Urinary bladder (tissue), 4 donors: ENCODE measurements around the gene IL4R. TPM values are rescaled to one million over a fixed set of nuclear protein-coding genes. Genes with fewer than 3 reads are reported as not detected.

Experiments
- DNase-seq: peaks from one replicate; pipeline ENCODE4 v3.0.0-alpha.2; 2015; ENCODE audit errors: extremely low spot score
- H3K27ac ChIP-seq: one replicate; pipeline ENCODE4 v1.5.1; 2013; ENCODE audit warnings: low read depth, mild to moderate bottlenecking, moderate library complexity
- H3K36me3 ChIP-seq: one replicate; pipeline ENCODE4 v1.6.1; 2013; ENCODE audit warnings: mild to moderate bottlenecking, moderate library complexity; ENCODE audit not compliant: insufficient read depth
- H3K4me1 ChIP-seq: one replicate; pipeline ENCODE4 v1.6.1; 2013; ENCODE audit warnings: mild to moderate bottlenecking, moderate library complexity; ENCODE audit not compliant: insufficient read depth
- H3K4me3 ChIP-seq: one replicate; pipeline ENCODE4 v1.5.1; 2013; ENCODE audit warnings: low read depth, low read length
- WGBS: extraction: QIAGEN DNeasy Blood & Tissue Kit; methylation state at CpG from one replicate; pipeline ENCODE4 v1.1.7; 2013; 5-methylcytosine and 5-hydroxymethylcytosine counted together
- polyA plus RNA-seq: library from polyadenylated mRNA; stranded (reverse); fragments of 200-250 nt; gene quantifications from one replicate; pipeline ENCODE4 v1.2.3, GENCODE V29; 2013
- total RNA-seq: library from RNA; depleted of rRNA; stranded (reverse); fragments of >200 nt; gene quantifications from one replicate; pipeline ENCODE4 v1.2.3, GENCODE V29; 2014
- donor health status: healthy with polysubstance abuse.
- donor health status: healthy.

The IL4R gene
- total and polyA plus RNA-seq, 2 donors, result 26.2 to 75.2 TPM

- 96% methylated on average over 3 of the region's 3 CpGs for WGBS
- Histone ChIP-seq H3K4me1 (no peaks in the 10 kb centered on the region), H3K27ac (no peak overlapping the region), H3K4me3 (no peak overlapping the region), H3K36me3 (no peaks in the 10 kb centered on the region)
- DNase-seq, result no peak
Measured at GRCh38 chr16:27301236-27301861, 12.4 kb upstream of the IL4R start.

DNA sequence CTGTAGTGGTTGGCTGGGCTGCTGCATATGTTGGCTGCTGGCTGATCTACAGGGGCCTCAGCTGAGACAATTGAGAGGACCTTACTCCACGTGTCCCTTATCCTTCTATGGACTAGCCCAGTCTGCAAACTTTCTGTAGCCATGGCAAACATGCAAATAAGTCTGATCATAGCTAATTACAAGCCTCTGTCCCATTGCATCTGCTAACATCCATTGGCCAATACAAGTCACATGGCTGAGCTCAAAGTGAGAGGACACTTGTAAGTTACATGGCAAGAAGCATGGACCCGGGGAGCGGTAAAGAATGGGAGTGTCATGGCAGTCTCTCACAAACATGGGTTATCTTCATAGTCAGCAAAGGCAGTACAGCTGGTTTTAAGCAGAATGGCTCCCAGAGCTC, 11.6 kb upstream of the IL4R start:
- WGBS, result 94% methylated on average over 3 of the region's 3 CpGs
- Histone ChIP-seq H3K36me3 (no peaks in the 10 kb centered on the region), H3K27ac (no peak overlapping the region), H3K4me3 (no peak overlapping the region), H3K4me1 (no peaks in the 10 kb centered on the region)
- DNase-seq, result no peak

- no peak for DNase-seq
- Histone ChIP-seq H3K4me1 (no peaks in the 10 kb centered on the region), H3K4me3 (no peak overlapping the region), H3K27ac (no peak overlapping the region), H3K36me3 (no peaks in the 10 kb centered on the region)
- WGBS, result 83% methylated on average over 12 of the region's 12 CpGs
Measured at GRCh38 chr16:27303256-27304100, 10.3 kb upstream of the IL4R start.

- DNase-seq, result no peak
- 65% methylated on average over 2 of the region's 2 CpGs for WGBS
- H3K4me3 ChIP-seq, result no peak overlapping the region
- H3K27ac ChIP-seq, result no peak overlapping the region
- no peaks in the 10 kb centered on the region for H3K4me1 ChIP-seq
- no peaks in the 10 kb centered on the region for H3K36me3 ChIP-seq
Measured at GRCh38 chr16:27304102-27304501, 9.7 kb upstream of the IL4R start.

DNA sequence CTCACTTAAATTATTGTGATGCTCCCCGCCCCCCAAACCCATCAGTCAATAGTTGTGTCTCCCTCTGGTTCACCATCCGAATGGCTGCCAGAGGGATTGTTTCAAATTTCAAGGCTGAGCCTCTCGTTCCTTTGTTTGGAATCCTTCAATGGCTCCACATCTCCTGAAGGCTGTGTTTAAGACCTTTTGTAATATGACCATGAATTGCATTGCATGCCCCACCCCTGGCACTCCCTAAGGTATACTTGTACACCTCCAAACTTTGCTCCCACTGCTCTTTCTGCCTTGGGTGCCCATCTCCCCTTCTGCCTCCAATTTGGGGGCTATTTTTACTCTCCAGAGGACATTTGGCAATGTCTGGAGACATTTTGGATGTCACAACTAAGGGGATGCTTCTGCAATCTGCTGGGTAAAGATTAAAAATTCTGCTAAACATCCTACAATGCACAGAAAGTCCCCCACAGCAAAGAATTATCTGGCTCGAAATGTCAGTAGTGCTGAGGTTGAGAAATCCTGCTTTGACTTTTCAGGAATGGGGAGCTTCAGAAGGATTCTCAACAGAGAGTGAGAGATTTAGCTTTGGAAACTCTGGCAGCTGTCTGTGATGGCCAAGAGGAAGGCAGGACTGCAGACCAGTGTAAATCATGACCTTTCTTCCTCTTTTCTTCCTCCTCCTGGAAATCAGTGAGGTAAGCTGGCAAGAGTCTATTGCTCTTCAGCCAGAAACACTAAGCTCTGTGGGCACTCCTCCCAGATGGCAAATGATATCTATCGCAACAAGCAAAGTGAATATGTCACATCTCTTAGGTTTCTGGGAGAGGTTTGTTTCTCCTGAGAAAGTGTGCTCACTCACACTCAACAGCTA, 8.7 kb upstream of the IL4R start:
- no peak for DNase-seq
- WGBS, result 61% methylated on average over 5 of the region's 5 CpGs
- H3K27ac ChIP-seq, result no peak overlapping the region

GRCh38 chr16:27305839-27306442, 7.8 kb upstream of the IL4R start:
- H3K36me3 ChIP-seq, result no peaks in the 10 kb centered on the region
- H3K4me1 ChIP-seq, result no peaks in the 10 kb centered on the region
- H3K27ac ChIP-seq, result no peak overlapping the region
- WGBS, result 97% methylated on average over 9 of the region's 9 CpGs
- no peak for DNase-seq
- no peak overlapping the region for H3K4me3 ChIP-seq

More for the DNA sequence above, 8.7 kb upstream of the IL4R start:
- no peaks in the 10 kb centered on the region for H3K4me1 ChIP-seq
- no peak overlapping the region for H3K4me3 ChIP-seq
- H3K36me3 ChIP-seq, result no peaks in the 10 kb centered on the region

DNA sequence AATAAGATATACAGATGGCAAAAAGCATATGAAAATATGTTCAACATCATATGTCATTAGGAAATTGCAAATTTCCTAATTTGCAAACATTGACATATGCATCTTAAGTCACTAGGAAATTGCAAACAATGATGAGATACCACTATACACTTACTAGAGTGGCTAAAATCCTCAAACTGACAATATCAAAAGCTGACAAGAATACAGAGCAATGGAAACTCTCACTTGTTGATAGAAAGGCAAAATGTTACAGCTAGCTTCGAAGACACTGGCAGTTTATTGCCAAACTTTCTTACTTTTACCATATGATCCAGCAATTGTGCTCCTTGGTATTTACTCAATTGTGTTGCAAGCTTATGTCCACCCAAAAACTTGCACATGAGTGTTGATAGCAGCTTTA, 5.0 kb upstream of the IL4R start:
- Histone ChIP-seq H3K4me1 (no peaks in the 10 kb centered on the region), H3K4me3 (no peak overlapping the region), H3K36me3 (no peaks in the 10 kb centered on the region), H3K27ac (no peak overlapping the region)
- no peak for DNase-seq
- WGBS, result 90% methylated on average over 1 of the region's 1 CpG

- Histone ChIP-seq H3K36me3 (no peaks in the 10 kb centered on the region), H3K4me3 (no peak overlapping the region), H3K27ac (no peak overlapping the region), H3K4me1 (no peaks in the 10 kb centered on the region)
- no peak for DNase-seq
- 66% methylated on average over 16 of the region's 16 CpGs for WGBS
Measured at GRCh38 chr16:27310576-27311447, 3.0 kb upstream of the IL4R start.

GRCh38 chr16:27311448-27311830, 2.3 kb upstream of the IL4R start:
- Histone ChIP-seq H3K4me3 (no peak overlapping the region), H3K27ac (no peak overlapping the region), H3K36me3 (no peaks in the 10 kb centered on the region), H3K4me1 (no peaks in the 10 kb centered on the region)
- WGBS, result 70% methylated on average over 8 of the region's 8 CpGs
- DNase-seq, result no peak

- no peaks in the 10 kb centered on the region for H3K4me1 ChIP-seq
- no peak overlapping the region for H3K4me3 ChIP-seq
- no peaks in the 10 kb centered on the region for H3K36me3 ChIP-seq
- H3K27ac ChIP-seq, result no peak overlapping the region
- no peak for DNase-seq
- WGBS, result 87% methylated on average over 7 of the region's 7 CpGs
Measured at GRCh38 chr16:27311897-27312303, 1.9 kb upstream of the IL4R start.

DNA sequence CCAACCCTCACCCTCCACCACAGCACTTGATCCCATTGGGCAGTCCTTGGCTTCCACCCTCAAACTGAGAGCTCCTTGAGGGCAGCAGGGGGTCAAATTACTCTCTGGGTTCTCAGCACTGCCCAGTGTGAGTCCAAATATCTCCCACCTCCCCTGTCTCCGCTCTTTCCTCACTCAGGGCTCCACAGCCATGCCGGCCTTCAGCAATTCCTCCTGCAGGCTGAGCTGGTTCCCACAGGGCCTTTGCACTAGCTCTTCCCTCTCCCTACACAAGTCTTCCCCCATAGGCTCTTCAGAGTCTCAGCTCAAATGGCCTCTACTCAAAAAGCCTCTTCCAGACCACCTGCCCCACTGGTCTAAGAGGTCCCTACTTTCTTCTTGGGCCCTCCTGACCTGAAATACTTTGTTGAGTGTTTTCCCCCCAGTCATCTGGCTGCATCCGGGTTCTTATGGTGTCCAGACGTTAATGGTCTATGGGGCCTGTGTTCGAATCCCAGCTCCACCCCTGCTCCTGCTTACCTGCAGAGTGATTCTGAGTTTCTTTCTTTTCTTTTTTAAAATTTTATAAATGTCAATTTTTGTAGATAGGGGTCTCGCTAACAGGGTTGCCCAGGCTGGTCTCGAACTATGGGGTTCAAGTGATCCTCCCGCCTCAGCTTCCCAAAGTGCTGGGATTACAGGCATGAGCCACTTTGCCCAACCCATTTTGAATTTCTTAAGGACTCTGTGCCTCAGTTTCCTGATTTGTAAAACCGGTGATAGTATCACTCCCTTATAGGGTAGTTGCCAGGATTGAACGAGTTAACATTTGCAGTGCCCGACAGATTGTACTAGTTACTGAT, 973 bp upstream of the IL4R start:
- 69% methylated on average over 11 of the region's 11 CpGs for WGBS
- H3K27ac ChIP-seq, result no peak overlapping the region
- H3K36me3 ChIP-seq, result no peaks in the 10 kb centered on the region

GRCh38 chr16:27314161-27314723, 468 bp downstream of the IL4R start:
- Histone ChIP-seq H3K36me3 (no peaks in the 10 kb centered on the region), H3K4me3 (peak overlapping the region; percentile 81), H3K4me1 (no peaks in the 10 kb centered on the region), H3K27ac (peak overlapping the region; percentile 95)
- peak; percentile 29 for DNase-seq
- under 1% methylated on average over 39 of the region's 39 CpGs for WGBS

More for the DNA sequence above, 973 bp upstream of the IL4R start:
- H3K4me3 ChIP-seq, result peak overlapping the region; percentile 81
- H3K4me1 ChIP-seq, result no peaks in the 10 kb centered on the region
- DNase-seq, result no peak
